Sigmoid colon (tissue), 4 donors: ENCODE results near the gene KRTAP12-3.

Experiments
- EP300 ChIP-seq, 4 donors: sonication (generic); formaldehyde crosslinking; IDR thresholded peaks; one replicate each; pipeline ENCODE4 v1.6.1; 2017; ENCODE audit warnings: antibody characterized with exemption in 4 of 4
- POLR2A ChIP-seq, 2 donors: fragments of 450-650 bp; IDR thresholded peaks; one replicate each; pipeline ENCODE4 v1.6.1; 2016; ENCODE audit warnings: antibody characterized with exemption in 2 of 2, mild to moderate bottlenecking in 2 of 2, moderate library complexity in 2 of 2
- POLR2AphosphoS5 ChIP-seq, 4 donors: sonication (generic); formaldehyde crosslinking; IDR thresholded peaks; one replicate each; pipeline ENCODE4 v1.6.1; 2017; ENCODE audit warnings: antibody characterized with exemption in 4 of 4
- TF ChIP-seq, protein P1 (sequence below), 4 experiments: fragments of 450-650 bp in 3 of 4; fragments of 200-600 bp in 1 of 4; IDR thresholded peaks; one replicate each; pipeline ENCODE4 v1.5.1; 2016 to 2019; ENCODE audit warnings: antibody characterized with exemption in 4 of 4, mild to moderate bottlenecking in 3 of 4, moderate library complexity in 2 of 4

GRCh38 chr21:44686843-44687561, 29.3 kb downstream of the KRTAP12-3 start:
- no peak for TF ChIP-seq POLR2AphosphoS5 (IDR thresholded peaks at IDR 0.05)
- no peak for TF ChIP-seq EP300 (IDR thresholded peaks at IDR 0.05)
- TF ChIP-seq, protein P1, sequence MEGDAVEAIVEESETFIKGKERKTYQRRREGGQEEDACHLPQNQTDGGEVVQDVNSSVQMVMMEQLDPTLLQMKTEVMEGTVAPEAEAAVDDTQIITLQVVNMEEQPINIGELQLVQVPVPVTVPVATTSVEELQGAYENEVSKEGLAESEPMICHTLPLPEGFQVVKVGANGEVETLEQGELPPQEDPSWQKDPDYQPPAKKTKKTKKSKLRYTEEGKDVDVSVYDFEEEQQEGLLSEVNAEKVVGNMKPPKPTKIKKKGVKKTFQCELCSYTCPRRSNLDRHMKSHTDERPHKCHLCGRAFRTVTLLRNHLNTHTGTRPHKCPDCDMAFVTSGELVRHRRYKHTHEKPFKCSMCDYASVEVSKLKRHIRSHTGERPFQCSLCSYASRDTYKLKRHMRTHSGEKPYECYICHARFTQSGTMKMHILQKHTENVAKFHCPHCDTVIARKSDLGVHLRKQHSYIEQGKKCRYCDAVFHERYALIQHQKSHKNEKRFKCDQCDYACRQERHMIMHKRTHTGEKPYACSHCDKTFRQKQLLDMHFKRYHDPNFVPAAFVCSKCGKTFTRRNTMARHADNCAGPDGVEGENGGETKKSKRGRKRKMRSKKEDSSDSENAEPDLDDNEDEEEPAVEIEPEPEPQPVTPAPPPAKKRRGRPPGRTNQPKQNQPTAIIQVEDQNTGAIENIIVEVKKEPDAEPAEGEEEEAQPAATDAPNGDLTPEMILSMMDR (IDR thresholded peaks at IDR 0.05): no peak
- TF ChIP-seq POLR2A (IDR thresholded peaks at IDR 0.05): no peak
